H9 (cell line): ENCODE data around the gene PIM2. TPM values are rescaled to one million over a fixed set of nuclear protein-coding genes. Genes with fewer than 3 reads are reported as not detected.

Source experiments
- DNase-seq: peaks from one replicate; pipeline ENCODE4 v3.0.0-alpha.2; 2017
- H2AFZ ChIP-seq: one replicate; pipeline ENCODE4 v1.6.1; 2013; ENCODE audit warnings: mild to moderate bottlenecking, low read length, control low read depth, moderate library complexity
- H2AK5ac ChIP-seq: 2 replicates; pipeline ENCODE4 v1.6.1; 2013; ENCODE audit warnings: low read length, control low read depth, mixed read lengths; ENCODE audit not compliant: insufficient read length
- H2BK120ac ChIP-seq: one replicate; pipeline ENCODE4 v1.6.1; 2013; ENCODE audit warnings: low read depth, mild to moderate bottlenecking, low read length, control low read depth, inconsistent platforms; ENCODE audit not compliant: poor library complexity, severe bottlenecking
- H2BK12ac ChIP-seq: 2 replicates; pipeline ENCODE4 v1.6.1; 2013; ENCODE audit warnings: low read length, control low read depth, mixed read lengths, low read depth; ENCODE audit not compliant: insufficient read length
- H2BK15ac ChIP-seq: 2 replicates; pipeline ENCODE4 v1.6.1; 2013; ENCODE audit warnings: low read depth, low read length, control low read depth
- H2BK20ac ChIP-seq: one replicate; pipeline ENCODE4 v1.6.1; 2013; ENCODE audit warnings: low read depth, mild to moderate bottlenecking, low read length, control low read depth, inconsistent platforms; ENCODE audit not compliant: poor library complexity, severe bottlenecking
- H2BK5ac ChIP-seq: 2 replicates; pipeline ENCODE4 v1.6.1; 2013; ENCODE audit warnings: low read length, control low read depth, mixed read lengths; ENCODE audit not compliant: insufficient read length
- H3K14ac ChIP-seq: 2 replicates; pipeline ENCODE4 v1.6.1; 2013; ENCODE audit warnings: low read length, control low read depth; ENCODE audit not compliant: insufficient read depth
- H3K18ac ChIP-seq: 2 replicates; pipeline ENCODE4 v1.6.1; 2013; ENCODE audit warnings: low read depth, mild to moderate bottlenecking, mixed read lengths, low read length, control low read depth; ENCODE audit not compliant: insufficient read length
- H3K23ac ChIP-seq: 2 replicates; pipeline ENCODE4 v1.6.1; 2013; ENCODE audit warnings: low read length, control low read depth, mixed read lengths, low read depth; ENCODE audit not compliant: insufficient read length
- H3K23me2 ChIP-seq: 2 replicates; pipeline ENCODE4 v1.6.1; 2013; ENCODE audit warnings: low read depth, mild to moderate bottlenecking, mixed read lengths, low read length, control low read depth; ENCODE audit not compliant: insufficient read length, poor library complexity, severe bottlenecking
- H3K27ac ChIP-seq: 2 replicates; pipeline ENCODE4 v1.5.1; 2013; ENCODE audit warnings: low read length, control low read depth, mixed read lengths, low read depth; ENCODE audit not compliant: insufficient read length
- H3K27me3 ChIP-seq: 2 replicates; pipeline ENCODE4 v1.6.1; 2013; ENCODE audit warnings: low read length, control low read depth, inconsistent platforms; ENCODE audit not compliant: insufficient read depth
- H3K4ac ChIP-seq: 2 replicates; pipeline ENCODE4 v1.6.1; 2013; ENCODE audit warnings: low read depth, mild to moderate bottlenecking, control low read depth, inconsistent platforms, low read length, moderate library complexity
- H3K4me1 ChIP-seq: 2 replicates; pipeline ENCODE4 v1.6.1; 2013; ENCODE audit warnings: low read length, control low read depth, inconsistent platforms; ENCODE audit not compliant: insufficient read depth
- H3K4me2 ChIP-seq: 2 replicates; pipeline ENCODE4 v1.6.1; 2013; ENCODE audit warnings: low read length, control low read depth, mixed read lengths; ENCODE audit not compliant: insufficient read length, insufficient read depth
- H3K56ac ChIP-seq: 2 replicates; pipeline ENCODE4 v1.6.1; 2013; ENCODE audit warnings: low read depth, mild to moderate bottlenecking, mixed read lengths, low read length, control low read depth; ENCODE audit not compliant: insufficient read length
- H3K79me1 ChIP-seq: 2 replicates; pipeline ENCODE4 v1.6.1; 2013; ENCODE audit warnings: low read depth, mild to moderate bottlenecking, moderate library complexity, low read length, control low read depth, inconsistent platforms; ENCODE audit not compliant: insufficient read depth, poor library complexity, severe bottlenecking
- H3K79me2 ChIP-seq: 2 replicates; pipeline ENCODE4 v1.6.1; 2013; ENCODE audit warnings: low read length, control low read depth, inconsistent platforms; ENCODE audit not compliant: insufficient read depth
- H3K9ac ChIP-seq: 2 replicates; pipeline ENCODE4 v1.6.1; 2013; ENCODE audit warnings: low read length, control low read depth, mixed read lengths; ENCODE audit not compliant: insufficient read length; ENCODE audit errors: extremely low read depth
- H3K9me3 ChIP-seq: one replicate; pipeline ENCODE4 v1.6.1; 2013; ENCODE audit warnings: low read depth, low read length, inconsistent platforms; ENCODE audit not compliant: control insufficient read depth
- H3T11ph ChIP-seq: one replicate; pipeline ENCODE4 v1.6.1; 2013; ENCODE audit warnings: mild to moderate bottlenecking, low read length, control low read depth, inconsistent platforms
- H4K20me1 ChIP-seq: one replicate; pipeline ENCODE4 v1.6.1; 2013; ENCODE audit not compliant: control insufficient read depth, insufficient read length, insufficient read depth
- H4K5ac ChIP-seq: 2 replicates; pipeline ENCODE4 v1.6.1; 2013; ENCODE audit warnings: low read depth, mild to moderate bottlenecking, mixed read lengths, low read length, control low read depth; ENCODE audit not compliant: insufficient read length
- H4K8ac ChIP-seq: replicated peaks from 2 replicates; pipeline ENCODE4 v1.6.1; 2013; ENCODE audit warnings: low read length, control low read depth, mixed read lengths, low read depth; ENCODE audit not compliant: insufficient read length
- H4K91ac ChIP-seq: 2 replicates; pipeline ENCODE4 v1.6.1; 2013; ENCODE audit warnings: low read depth, mild to moderate bottlenecking, moderate library complexity, mixed read lengths, low read length, control low read depth; ENCODE audit not compliant: insufficient read length
- H3K27ac Mint-ChIP-seq, 3 experiments: 2 replicates in 2 of 3; 3 replicates in 1 of 3; pipeline ENCODE4 v1.8.0; 2020 to 2021; ENCODE audit warnings: mixed read lengths in 3 of 3, mild to moderate bottlenecking in 1 of 3, moderate library complexity in 1 of 3
- H3K27me3 Mint-ChIP-seq: 2 replicates; pipeline ENCODE4 v1.8.0; 2021; ENCODE audit warnings: low read depth, mild to moderate bottlenecking, moderate library complexity, mixed read lengths
- H3K36me3 Mint-ChIP-seq, 3 experiments: 2 replicates in 2 of 3; 3 replicates in 1 of 3; pipeline ENCODE4 v1.8.0; 2020 to 2021; ENCODE audit warnings: low read depth in 3 of 3, mixed read lengths in 3 of 3; ENCODE audit not compliant: insufficient read depth in 1 of 3
- H3K4me1 Mint-ChIP-seq, 2 experiments: 2 replicates each; pipeline ENCODE4 v1.8.0; 2020; ENCODE audit warnings: mixed read lengths in 2 of 2
- H3K4me3 Mint-ChIP-seq, 2 experiments: 2 replicates in 1 of 2; 3 replicates in 1 of 2; pipeline ENCODE4 v1.8.0; 2020 to 2021; ENCODE audit warnings: mild to moderate bottlenecking in 2 of 2, mixed read lengths in 2 of 2, moderate library complexity in 1 of 2
- H3K9me3 Mint-ChIP-seq, 2 experiments: 2 replicates in 1 of 2; 3 replicates in 1 of 2; pipeline ENCODE4 v1.8.0; 2020; ENCODE audit warnings: mild to moderate bottlenecking in 2 of 2, mixed read lengths in 2 of 2, moderate library complexity in 1 of 2
- WGBS: extraction: QIAGEN DNeasy Blood & Tissue Kit; methylation state at CpG from one replicate; pipeline ENCODE4 v1.1.7; 2013; ENCODE audit warnings: missing lambda C conversion rate, low lambda C conversion rate, mixed read lengths; ENCODE audit not compliant: insufficient read length; ENCODE audit errors: extremely low coverage; 5-methylcytosine and 5-hydroxymethylcytosine counted together
- total RNA-seq: library from RNA; stranded (reverse); gene quantifications from 2 replicates; pipeline ENCODE4 v1.2.1, GENCODE V29; 2021
- TF ChIP-seq, protein P1 (sequence below): fragments of 200-600 bp; sonication (generic); conservative IDR thresholded peaks from 3 replicates; pipeline ENCODE4 v1.8.0; 2021; ENCODE audit warnings: antibody characterized with exemption, mild to moderate bottlenecking

The PIM2 gene
- total RNA-seq, 1 experiment from 2014 or later, result 163 TPM

- Histone ChIP-seq H2BK120ac (no peak overlapping the region), H3K18ac (no peak overlapping the region), H3K79me2 (peaks cover 6% of the 10 kb centered on the region; the same call in 1 of the 2 replicates), H2AK5ac (no peak overlapping the region), H3K9me3 (no peaks in the 10 kb centered on the region), H3K4ac (no peak overlapping the region; the same call in 1 of the 2 replicates), H3K9ac (no peak overlapping the region), H3T11ph (no peak overlapping the region), H3K14ac (no peak overlapping the region), H2BK20ac (no peak overlapping the region), H4K20me1 (no peaks in the 10 kb centered on the region), H4K5ac (peak overlapping the region; percentile 74), H3K4me1 (peaks cover 4% of the 10 kb centered on the region; the same call in 1 of the 2 replicates), H3K79me1 (peaks cover 6% of the 10 kb centered on the region), H2AFZ (no peak overlapping the region), H3K23me2 (no peaks in the 10 kb centered on the region), H2BK5ac (no peak overlapping the region), H3K4me2 (no peak overlapping the region), H3K27ac (no peak overlapping the region), H3K23ac (no peak overlapping the region), H2BK12ac (no peak overlapping the region), H4K91ac (no peak overlapping the region), H4K8ac (no peak overlapping the region), H2BK15ac (no peak overlapping the region), H3K27me3 (no peaks in the 10 kb centered on the region), H3K56ac (no peak overlapping the region)
- no CpG with 5 or more reads among the region's 3 CpGs for WGBS
- Mint-ChIP-seq H3K36me3 (peaks cover 34 to 63% (median 56%) of the 10 kb centered on the region in 3 experiments), H3K4me3 (no peak overlapping the region), H3K27me3 (peaks cover 1% of the 10 kb centered on the region), H3K4me1 (peaks cover 19 to 38% of the 10 kb centered on the region in 2 experiments), H3K9me3 (peaks cover 73 to 84% of the 10 kb centered on the region in 2 experiments), H3K27ac (peak overlapping the region in 1 of 3 experiments; percentile 74; a peak in 1 of 7 replicates)
- TF ChIP-seq, protein P1, sequence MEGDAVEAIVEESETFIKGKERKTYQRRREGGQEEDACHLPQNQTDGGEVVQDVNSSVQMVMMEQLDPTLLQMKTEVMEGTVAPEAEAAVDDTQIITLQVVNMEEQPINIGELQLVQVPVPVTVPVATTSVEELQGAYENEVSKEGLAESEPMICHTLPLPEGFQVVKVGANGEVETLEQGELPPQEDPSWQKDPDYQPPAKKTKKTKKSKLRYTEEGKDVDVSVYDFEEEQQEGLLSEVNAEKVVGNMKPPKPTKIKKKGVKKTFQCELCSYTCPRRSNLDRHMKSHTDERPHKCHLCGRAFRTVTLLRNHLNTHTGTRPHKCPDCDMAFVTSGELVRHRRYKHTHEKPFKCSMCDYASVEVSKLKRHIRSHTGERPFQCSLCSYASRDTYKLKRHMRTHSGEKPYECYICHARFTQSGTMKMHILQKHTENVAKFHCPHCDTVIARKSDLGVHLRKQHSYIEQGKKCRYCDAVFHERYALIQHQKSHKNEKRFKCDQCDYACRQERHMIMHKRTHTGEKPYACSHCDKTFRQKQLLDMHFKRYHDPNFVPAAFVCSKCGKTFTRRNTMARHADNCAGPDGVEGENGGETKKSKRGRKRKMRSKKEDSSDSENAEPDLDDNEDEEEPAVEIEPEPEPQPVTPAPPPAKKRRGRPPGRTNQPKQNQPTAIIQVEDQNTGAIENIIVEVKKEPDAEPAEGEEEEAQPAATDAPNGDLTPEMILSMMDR, result no peak
- no peak for DNase-seq
Observed at GRCh38 chrX:48939524-48940228, 20.9 kb upstream of the PIM2 start.
